Ecto neural progenitor cell (in vitro differentiated cells): ENCODE data around the gene ITGA11.

Experiments
- DNase-seq: peaks from one replicate; pipeline ENCODE4 v3.0.0-alpha.2; 2018; ENCODE audit warnings: low spot score

The ITGA11 gene

DNA sequence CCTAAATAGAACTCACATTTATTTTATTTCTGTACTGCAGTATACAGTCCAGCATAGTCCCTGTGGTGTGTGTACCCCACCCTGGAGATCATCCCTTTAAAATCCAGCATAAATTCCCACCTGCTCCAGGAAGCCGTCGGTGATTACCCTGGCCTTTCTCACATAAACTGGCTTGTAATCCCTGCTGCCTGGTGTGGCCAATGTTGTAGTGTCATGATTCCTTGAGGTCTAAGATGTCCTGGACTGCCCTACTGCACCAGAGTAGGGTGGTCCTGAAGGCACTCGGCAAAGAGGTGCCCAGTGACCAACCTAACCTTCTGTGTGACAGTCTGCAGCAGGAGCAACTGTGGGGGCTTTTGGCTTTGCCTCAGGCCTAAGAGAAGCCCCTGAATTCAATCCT is 58.9 kb downstream of the ITGA11 start:
- peak; percentile 16 for DNase-seq

DNA sequence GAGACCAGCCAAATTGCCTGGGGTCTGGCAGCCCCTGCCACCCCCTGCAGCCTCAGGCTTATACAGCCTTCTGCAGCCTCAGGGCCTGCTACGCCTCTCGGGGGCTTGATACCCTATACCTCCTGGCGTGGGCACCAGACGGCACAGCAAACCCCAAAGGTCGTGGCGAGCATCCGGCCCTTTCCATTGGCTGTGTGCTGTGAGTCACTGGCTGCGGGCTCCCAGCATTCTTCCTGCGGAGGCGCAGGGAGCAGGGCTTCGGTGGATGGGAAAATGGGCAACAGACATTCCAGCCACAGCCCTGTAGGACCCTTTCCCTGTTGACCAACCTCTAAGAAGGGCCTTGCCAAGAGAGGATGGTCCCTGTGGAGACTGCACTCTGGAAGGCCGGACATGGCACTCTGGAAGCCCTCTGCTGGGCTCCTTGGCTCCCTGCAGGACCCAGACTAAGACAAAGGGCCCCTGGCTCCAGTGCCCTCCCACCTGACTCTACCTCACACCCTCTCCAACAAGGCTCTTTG is 59.6 kb downstream of the ITGA11 start:
- DNase-seq = peak; percentile 65

DNA sequence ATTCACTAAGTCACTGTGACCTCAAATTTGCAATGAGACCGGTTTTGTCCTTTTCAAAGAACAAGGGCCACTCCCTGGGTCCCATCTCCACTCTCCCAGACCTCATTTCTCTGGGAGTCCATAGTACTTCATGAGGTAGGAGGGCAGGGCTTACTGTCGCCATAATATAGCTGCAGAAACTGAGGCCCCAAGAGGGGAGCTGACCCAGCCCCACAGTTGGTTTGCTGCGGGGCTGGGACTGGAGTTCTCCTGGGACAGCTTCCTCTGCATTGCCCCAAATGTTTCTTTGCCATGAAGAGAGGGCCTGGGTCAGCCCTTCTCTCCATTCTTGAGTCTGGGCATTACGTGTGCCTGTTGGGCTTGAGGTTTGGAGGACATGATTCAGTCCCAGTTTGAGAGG is 60.1 kb downstream of the ITGA11 start:
- DNase-seq = peak; percentile 27

DNA sequence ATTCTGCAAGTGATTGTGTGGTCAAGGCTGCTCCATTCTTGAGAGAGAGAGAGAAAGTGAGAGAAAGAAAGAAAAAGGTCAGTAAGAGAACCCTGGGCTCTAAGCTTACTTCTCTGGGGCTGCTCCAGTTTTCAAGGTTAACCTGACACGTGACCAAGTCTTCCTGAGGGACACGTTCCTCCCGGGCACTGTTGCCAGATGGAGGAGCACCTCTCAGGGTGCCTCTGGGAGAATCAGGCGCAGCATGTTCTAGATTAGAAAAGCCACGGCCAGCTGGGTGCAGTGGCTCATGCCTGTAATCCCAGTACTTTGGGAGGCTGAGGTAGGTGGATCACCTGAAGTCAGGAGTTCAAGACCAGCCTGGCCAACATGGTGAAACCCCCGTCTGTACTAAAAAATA is 60.8 kb downstream of the ITGA11 start:
- DNase-seq = no peak

DNA sequence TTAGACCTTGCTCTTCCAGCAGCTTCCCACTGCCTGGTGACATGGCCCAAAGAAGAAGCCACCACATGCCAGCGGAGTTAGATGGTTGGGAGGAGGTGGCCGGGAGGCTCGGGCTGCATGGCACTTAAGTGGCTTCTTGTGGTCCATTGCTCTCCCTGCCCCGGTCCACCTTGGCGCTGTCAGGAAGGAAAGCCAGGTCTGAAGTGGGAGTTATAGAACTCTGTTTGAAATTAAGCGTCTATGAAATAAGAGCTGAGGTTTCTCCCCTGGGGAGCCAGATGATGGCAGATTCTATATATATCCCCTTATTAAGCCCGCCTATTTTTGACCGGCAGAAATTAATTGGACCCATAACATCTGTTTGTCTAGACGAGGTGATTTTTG is 61.2 kb downstream of the ITGA11 start:
- DNase-seq = no peak

DNA sequence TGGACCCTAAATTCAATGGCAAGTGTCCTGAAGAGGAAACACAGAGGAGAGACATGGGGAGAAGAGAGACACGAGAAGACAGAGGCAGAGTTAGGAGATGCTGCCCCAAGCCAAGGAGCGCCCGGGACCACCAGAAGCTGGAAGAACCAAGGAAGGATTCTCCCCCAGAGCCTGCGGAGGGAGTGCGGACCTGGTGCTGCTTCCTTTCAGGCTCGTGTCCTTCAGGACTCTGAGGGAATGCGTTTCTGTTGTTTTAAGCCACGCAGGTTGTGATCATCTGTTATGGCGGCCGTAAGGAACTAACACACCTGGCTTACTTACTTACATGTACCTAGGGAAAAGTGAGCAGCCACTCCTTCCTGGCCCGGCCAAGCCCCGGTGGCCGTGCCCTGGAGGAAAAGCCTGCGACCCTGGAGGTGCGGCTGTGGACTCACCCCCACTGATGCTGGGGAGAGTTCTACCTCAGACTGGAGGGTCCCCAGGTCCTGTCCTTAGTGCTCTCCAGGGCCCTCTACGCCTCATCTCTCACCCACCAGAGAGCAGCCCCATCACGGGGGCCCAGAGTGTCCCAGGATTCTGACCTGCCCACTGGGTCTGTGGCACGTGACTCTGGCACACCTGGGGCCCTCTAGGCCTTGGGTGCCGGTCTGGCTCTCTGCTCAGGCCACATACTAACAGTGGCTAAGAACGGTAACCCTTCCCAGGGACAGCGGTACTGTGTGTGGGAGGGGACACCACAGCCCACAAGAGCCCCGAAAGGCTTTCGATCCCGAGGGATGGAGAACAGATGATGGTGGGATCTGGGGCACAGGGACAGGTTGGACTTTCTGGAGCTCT is 61.8 kb downstream of the ITGA11 start:
- no peak for DNase-seq

DNA sequence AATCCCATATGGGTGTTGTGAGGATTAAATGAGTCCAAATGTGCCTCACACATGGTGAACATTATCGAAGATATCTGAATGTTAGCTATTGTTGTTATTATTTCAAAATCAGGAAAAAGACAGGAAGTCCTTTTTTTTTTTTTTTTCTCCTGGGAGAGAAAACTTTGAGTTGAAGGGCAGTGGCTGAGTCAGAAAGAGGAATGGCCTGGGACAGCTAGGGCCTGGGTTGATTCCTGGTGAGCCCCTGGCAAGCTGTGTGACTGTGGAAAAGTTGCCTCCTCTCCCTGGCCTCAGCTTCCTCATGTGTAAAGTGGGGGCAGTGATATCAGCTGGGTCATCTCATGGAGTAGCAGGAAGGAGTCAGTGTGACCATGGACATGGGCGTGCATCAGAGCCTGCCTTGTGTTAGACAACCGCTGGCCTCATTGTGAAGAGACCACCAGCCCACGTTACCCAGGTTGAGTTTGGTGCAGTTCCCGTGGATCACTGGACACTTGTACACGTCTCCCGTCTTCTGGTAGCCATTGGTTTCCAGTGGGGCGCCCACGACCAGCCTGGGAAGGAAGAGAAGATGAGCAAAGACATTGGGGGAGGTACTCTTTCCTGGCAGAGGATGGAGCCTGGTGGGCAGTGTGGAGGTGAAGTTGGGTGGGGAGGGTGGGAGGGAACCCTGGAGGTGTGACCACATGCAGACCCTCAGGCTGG is 63.1 kb downstream of the ITGA11 start:
- no peak for DNase-seq

DNA sequence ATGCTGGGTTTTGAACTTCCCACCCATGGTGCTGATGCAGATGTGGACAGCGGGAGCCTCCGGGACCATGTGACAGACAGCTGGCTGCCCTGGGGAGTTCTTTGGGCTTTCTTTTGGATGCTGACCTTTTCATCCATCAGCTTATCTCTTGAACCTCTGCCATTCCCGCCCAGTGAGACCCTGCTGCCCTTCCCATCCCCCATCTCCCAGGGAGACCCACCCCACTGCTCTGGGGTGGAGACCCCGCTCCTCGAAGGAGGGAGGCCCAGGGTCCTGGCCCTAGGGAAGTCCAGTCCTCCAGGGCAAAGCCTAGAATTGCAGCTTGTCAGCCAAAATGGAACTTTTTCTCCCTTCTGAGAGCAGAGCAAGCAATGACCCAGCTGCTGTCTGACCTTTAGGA is 64.0 kb downstream of the ITGA11 start:
- no peak for DNase-seq

DNA sequence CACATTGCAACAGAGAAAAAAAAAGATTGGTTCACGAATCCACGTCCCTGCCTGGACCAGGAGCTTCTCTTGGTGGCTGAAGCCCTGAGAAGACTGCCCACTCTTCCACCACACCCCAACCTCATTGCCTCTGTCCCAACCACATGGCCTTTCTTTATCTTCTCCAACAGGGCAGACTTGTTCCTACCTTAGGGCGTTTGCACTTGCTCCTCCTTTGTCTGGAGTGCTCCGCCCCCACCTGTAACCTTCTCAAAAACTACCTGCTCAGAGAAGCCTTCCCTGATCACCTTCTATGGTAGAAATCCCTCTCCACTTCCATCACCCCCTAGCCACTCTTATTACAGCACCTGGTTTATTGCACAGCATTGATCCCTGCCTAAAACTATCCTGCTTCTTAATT is 64.7 kb downstream of the ITGA11 start:
- no peak for DNase-seq

DNA sequence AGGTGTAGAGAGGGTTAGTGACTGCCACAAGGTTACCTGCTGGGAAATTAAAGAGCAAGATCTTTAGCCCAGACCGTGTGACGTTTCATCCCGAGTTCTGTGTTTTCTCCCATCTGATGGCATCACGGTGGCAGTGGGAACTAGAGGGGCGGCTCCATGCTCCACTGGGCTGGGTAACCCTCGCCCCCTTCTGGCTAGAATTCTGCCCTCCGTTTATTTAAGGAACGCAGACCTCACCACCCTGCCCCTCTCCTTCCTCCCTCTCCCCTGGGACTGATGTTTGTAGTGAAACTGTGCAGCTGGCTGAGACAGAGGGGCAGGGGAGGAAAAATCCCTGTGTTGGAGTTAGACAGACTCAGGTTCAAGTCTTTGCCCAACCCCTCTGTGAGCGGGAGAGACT is 65.6 kb downstream of the ITGA11 start:
- DNase-seq = no peak

DNA sequence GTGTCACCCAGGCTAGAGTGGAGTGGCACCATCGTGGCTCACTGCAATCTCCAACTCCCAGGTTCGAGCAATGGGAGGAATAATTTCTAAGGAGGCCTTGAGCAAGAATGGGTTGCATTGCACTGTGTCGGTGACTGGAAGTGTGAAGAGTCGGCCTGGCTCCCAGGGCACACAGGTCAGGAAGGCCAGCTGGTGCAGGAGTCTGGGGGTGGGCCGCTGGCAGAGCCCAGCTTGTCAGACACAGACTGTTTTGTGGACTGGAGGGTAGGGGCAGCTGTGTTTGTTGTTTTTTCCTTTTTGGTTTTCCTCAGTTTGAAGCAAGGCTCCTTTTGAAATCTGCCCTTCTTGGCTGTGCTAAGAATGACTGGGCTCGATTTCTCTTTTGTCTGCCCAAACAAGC is 66.2 kb downstream of the ITGA11 start:
- DNase-seq = no peak

DNA sequence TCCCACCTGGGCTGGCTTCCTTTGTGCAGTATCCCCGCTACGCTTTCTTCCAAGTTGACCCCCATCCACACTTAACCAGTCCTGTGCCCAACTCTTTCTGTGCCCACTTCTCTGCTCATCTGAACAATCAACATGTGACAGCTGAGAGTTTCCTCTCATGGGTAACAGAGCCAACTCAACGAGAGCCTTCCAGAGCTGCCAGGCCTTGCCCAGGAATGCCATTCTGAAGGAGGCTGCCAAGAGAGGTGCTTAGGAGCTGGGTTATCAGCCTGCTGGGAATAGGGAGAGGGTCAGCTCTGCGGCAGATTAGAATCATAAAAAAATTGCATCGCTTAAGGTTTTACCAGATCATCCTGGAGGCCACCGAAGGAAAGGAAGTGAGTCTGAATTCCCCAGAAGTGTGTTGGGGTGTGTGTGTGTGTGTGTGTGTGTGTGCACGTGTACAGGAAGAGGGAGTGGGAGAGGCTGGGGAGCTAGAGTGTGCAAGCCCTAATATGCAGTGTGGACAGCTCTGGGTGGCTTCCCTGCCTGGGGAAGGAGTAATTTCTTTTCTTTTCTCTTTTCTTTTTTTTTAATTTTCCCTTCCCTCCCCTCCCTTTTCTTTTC is 66.7 kb downstream of the ITGA11 start:
- no peak for DNase-seq

DNA sequence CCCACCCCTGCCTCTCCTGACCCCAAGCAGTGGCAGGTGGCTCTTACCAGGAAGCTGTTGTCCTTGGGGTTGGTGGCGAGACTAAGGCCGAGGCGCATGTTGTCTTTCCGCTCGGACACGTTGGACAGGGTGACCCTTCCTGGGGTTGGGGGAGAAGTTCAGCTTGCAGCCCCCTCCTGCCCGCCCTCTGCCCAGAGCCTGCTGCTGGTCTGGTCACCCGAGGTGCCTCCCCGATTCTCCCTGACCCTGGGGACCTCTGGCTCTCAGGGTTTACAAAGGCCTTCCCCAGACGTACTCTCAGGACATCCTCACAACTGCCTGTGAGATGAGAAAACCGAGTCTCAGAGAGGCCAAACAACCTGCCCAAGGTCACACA is 67.3 kb downstream of the ITGA11 start:
- no peak for DNase-seq

DNA sequence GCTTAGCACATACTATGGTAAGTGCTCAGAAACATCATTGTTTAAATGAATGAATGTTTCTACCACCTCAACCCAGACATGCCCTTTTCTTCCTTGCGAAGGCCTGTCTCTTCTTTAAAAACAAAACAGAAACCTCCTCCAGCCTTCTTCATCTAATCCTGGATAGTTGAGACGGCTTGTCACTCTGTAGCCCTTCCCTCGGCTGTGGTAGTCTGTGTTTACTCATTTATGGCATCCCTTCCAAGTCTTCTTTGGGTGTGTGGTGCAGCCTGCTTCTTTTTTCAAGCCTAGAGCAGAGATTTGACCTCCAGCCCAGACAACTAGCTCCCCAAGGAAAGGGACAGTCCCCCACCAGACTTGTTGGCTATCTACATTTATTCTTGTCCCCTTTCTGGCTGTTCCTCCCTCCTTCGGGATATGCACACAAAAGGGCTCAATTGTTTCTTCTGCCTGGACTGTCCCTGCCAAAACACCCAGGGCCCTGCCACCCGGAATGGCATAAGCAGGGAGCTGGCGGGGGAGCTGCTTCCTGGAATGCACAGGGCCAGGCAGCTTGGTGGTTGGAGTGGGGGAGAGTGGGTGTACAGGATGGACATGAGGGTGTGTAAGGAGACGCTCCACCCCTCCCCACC is 67.8 kb downstream of the ITGA11 start:
- DNase-seq = no peak

DNA sequence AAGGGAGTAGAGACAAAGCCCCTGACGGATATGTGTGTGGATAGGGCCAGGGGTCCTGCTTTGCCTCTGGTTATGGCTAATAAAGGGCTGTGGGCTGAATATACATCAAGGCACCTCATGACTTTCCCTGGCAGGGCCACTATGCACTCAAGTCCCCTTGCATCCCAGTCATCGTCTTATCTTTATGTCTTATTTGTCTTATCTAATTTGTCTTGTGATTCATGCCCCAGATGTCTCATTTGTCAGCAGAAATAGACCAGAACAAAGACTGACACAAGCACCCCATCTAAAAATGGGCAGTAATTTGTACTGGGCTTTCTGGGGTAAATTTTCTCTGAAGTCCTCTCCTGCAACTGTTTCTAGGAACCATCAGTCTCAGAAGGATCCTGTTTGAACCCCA is 68.6 kb downstream of the ITGA11 start:
- DNase-seq = no peak

DNA sequence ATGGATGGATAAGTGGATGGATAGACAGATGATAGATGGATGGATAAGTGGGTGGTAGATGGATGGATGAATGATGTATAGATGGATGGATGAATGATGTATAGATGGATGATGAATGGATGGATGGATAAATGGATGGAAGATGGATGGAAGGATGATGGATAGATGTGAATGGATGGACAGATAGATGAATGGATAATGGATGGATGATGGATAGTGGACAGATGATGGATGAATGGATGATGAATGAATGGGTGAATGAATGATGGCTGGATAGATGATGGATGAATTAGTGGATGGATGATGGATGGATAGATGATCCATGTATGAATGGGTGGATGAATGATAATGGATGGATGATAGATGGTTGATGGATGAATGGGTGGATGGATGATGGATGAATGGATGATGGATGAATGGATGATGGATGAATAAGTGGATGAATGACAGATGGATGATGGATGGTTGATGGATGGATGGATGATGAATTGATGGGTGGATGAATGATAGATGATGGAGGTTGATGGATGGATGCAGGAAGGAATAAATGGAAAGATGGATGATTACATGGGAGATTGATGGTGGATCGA is 69.3 kb downstream of the ITGA11 start:
- no peak for DNase-seq

DNA sequence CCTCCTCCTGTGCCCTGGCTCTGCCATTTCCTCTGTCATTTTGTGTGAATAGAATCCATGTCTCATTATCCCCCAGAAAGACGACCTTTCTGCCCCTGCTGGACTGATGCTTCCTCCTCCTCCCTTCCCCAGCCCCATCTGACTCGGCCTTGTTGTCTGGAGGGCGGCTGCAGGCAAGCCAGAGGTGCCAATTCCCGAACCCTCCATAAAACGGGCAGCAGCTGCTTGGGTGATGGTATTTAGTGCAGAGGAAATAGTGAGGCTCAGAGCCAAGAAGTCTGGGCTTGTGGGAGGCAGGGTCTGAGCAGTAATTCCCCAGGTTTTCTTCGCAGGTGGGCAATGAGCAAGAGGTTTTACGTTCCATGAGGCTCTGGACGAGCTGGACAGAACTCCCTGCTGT is 71.2 kb downstream of the ITGA11 start:
- no peak for DNase-seq

DNA sequence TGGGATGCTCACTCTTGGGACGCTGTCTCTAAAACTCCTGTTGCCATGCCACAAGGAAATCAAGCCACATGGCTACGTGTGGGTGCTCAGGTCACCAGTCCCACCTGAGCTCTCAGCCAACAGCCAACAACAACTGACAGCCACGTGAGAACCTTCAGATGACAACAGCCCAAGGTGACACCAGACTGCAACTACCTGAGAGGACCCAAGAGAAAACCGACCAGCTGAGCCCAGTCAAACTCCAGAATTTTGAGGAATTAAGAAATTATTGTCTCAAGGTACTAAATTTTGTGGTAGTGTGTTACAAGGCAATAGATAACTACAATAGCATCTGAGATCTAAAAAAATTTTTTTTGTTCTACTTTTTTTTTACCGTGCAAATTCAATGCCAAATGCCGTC is 75.2 kb downstream of the ITGA11 start:
- DNase-seq = no peak

DNA sequence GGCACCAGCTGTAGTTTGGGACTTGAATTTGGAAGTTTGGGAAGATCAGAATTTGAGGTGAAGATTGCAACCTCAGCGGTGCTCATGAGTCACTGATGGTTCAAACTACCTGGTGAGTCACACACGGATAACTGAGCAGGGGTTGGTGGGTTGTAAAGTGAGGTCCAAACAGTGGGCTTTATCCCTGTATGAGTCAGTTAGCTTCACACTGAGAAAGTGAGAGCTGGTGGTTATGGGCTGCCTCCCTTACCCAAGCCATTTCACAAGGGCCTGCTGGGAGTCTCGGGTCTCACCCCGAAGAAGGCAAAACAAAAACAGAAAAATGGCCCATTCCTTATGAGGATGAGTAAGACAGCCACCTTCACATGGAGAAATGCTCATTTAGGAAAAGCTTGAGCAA is 77.0 kb downstream of the ITGA11 start:
- DNase-seq = no peak

DNA sequence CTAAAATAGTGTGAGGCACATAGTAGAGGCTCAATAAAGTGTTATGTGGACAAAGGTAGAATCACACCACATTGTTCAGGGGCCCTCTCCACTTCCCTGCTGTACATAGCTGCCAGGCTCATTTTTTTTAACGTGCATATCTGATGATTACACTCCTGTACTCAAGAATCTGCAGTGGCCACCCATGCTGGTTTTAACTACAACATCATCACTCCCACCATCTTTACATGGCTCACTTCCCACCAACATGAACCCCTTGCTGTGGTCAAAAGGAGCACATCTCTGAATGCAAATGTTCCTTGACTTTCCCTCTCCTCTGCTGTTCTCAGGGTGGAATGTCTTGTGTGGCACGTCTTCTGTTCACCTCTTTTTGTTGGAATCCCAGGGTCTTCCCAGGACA is 77.7 kb downstream of the ITGA11 start:
- no peak for DNase-seq

DNA sequence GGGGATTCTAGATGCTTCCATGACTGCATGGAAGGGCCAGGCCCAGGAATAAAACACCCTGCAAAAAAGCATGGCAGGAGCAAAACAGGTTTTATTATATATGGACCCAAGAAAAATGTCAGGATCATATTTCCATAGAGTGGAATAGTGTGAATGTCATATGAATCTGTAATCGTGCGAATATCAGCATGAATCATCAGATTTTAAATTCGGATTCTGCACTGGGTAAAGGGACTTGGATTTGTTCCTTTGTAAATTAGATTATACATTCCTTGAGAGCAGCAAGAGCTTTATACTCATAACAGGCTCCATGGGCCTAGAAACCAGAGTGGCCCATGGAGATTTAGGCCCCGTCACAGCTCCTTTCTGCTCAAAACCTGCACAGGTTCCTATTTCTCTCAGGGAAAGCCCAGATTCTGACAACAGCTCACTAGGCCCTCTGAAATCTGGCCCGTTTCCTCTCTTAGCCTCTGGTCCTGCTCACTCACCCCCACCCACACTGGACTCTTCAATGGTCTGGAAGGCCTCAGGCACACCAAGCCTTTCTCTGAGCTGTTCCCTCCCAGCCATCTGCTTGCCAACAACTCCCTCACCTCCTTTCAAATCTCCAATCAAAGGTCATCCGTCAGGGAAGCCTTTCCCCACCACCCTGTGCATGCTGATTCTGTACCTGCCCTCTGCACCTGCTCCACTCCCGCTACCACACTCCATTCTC is 78.4 kb downstream of the ITGA11 start:
- no peak for DNase-seq
